Measurements from ENCODE around the gene CARD14. TPM values are rescaled to one million over a fixed set of nuclear protein-coding genes. Genes with fewer than 3 reads are reported as not detected.

Gene CARD14
- total and polyA plus RNA-seq, 2 of the 13 experiments (the other 11 are each of a cell fraction or from before 2014, with no cell fraction given), result 0.11 TPM; not detected in 1

DNA sequence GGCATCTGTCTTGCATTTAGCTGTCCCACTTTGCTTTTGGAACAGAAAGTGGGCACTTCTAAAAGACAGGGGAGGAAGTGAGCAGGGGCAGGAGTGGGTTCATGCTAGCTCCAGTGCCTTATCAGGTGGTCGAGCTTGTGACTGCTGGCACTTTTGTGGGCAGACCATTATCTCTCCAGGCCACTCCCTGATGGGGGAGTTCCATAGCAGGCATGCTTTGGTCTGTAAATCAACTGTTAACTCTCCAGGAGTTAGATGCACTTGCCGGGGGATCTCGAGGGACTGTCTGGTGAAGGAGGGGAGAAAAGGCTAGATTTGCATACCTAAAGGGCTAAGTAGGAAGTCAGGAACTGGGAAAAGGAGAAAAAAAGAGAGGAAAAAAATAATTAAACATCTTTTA, 9.3 kb upstream of the CARD14 start:
- Histone ChIP-seq H3K79me2 (ENCODE audit: insufficient read depth, low read length) (no peaks in the 10 kb centered on the region), H3K4me2 (ENCODE audit: low read depth, low read length) (no peak overlapping the region), H3K4me3 (replicated peaks in 1 of 3; ENCODE audit: insufficient read depth in 1 of 3, low read depth in 2 of 3, low read length in 3 of 3) (no peak overlapping the region), H3K36me3 (replicated peaks in 1 of 2; ENCODE audit: control insufficient read depth in 1 of 2, insufficient read depth in 2 of 2, low read length in 2 of 2) (no peaks in the 10 kb centered on the region), H3K4me1 (ENCODE audit: insufficient read depth, low read length) (no peaks in the 10 kb centered on the region), H3K9ac (ENCODE audit: insufficient read depth, low read depth, low read length) (no peak overlapping the region), H3K27ac (ENCODE audit: extremely low read length, insufficient read depth, low read length) (no peak overlapping the region), H2AFZ (ENCODE audit: low read length) (no peak overlapping the region), H3K27me3 (ENCODE audit: control insufficient read depth in 1 of 2, insufficient read depth in 2 of 2, low read length in 2 of 2) (peaks cover 2 to 15% of the 10 kb centered on the region in 2 experiments; a peak in 3 of 5 replicates), H4K20me1 (ENCODE audit: insufficient read depth, low read length) (no peaks in the 10 kb centered on the region), H3K9me3 (ENCODE audit: low read length) (peaks cover 13% of the 10 kb centered on the region; the same call in 1 of the 2 replicates)
- WGBS (ENCODE audit: low lambda C conversion rate), result 11% methylated on average over 3 of the region's 3 CpGs
- DNase-seq (ENCODE audit: low spot score) (no peak), FAIRE-seq (no peak), ATAC-seq (no peak)
- in situ Hi-C loops (cut with HindIII; ENCODE audit: extremely low pct_ligation_motif_present, low pct_unique_long_range_greater_than_20kb), result no loop called here
- BruUV-seq (replicated peaks), result no TSS peak
- TF ChIP-seq ZNF720 (CRISPR knock-in tag; IDR thresholded peaks at IDR 0.05) (no peak), ZHX1 (CRISPR knock-in tag; IDR thresholded peaks at IDR 0.05; ENCODE audit: low read depth) (no peak), SMARCE1 (IDR thresholded peaks at IDR 0.05; ENCODE audit: borderline replicate concordance) (no peak), ARNT (IDR thresholded peaks at IDR 0.05) (no peak), HNF1A (IDR thresholded peaks at IDR 0.05; ENCODE audit: low read depth) (no peak), HNF1A (CRISPR knock-in tag; IDR thresholded peaks at IDR 0.05; ENCODE audit: borderline replicate concordance) (no peak), ZNF446 (CRISPR knock-in tag; IDR thresholded peaks at IDR 0.05) (no peak), TCF7 (IDR thresholded peaks at IDR 0.05; ENCODE audit: low read depth) (no peak), ZNF747 (CRISPR knock-in tag; IDR thresholded peaks at IDR 0.05; ENCODE audit: borderline replicate concordance) (no peak), ZFP37 (CRISPR knock-in tag; IDR thresholded peaks at IDR 0.05; ENCODE audit: borderline replicate concordance) (no peak), YEATS2 (CRISPR knock-in tag; IDR thresholded peaks at IDR 0.05; ENCODE audit: borderline replicate concordance) (no peak), ZNF230 (CRISPR knock-in tag; IDR thresholded peaks at IDR 0.05) (no peak)
- TF ChIP-seq, protein P1, sequence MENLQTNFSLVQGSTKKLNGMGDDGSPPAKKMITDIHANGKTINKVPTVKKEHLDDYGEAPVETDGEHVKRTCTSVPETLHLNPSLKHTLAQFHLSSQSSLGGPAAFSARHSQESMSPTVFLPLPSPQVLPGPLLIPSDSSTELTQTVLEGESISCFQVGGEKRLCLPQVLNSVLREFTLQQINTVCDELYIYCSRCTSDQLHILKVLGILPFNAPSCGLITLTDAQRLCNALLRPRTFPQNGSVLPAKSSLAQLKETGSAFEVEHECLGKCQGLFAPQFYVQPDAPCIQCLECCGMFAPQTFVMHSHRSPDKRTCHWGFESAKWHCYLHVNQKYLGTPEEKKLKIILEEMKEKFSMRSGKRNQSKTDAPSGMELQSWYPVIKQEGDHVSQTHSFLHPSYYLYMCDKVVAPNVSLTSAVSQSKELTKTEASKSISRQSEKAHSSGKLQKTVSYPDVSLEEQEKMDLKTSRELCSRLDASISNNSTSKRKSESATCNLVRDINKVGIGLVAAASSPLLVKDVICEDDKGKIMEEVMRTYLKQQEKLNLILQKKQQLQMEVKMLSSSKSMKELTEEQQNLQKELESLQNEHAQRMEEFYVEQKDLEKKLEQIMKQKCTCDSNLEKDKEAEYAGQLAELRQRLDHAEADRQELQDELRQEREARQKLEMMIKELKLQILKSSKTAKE (CRISPR knock-in tag; IDR thresholded peaks at IDR 0.05; ENCODE audit: borderline replicate concordance), result no peak
- ChIA-PET CTCF (ENCODE audit: low intra/inter-chr PET ratio, low total read pairs) (no interaction called here), POLR2A (no interaction called here)
- intact Hi-C loops (cut with micrococcal nuclease; ENCODE audit: unreplicated experiment), result no loop called here
